HG03064 (cell line): ENCODE results near the gene GPC1.
"Not testable (repeated sequence)": the region's sequence is repeated elsewhere in the genome, so short reads cannot be mapped to it uniquely, and the experiment has no call there.

Source experiments
- ATAC-seq: cut with Tn5 transposase; IDR thresholded peaks from one replicate; pipeline ENCODE4 v1.9.1; 2021; ENCODE audit warnings: low read depth; ENCODE audit not compliant: unreplicated experiment

GPC1 gene

GRCh38 chr2:240482141-240482540 lies 46.7 kb downstream of the GPC1 start:
- no peak for ATAC-seq

- no peak for ATAC-seq
These were observed 56.0 kb downstream of the GPC1 start for GRCh38 chr2:240491483-240491882.

- no peak for ATAC-seq
These were observed 58.8 kb downstream of the GPC1 start for GRCh38 chr2:240494194-240494793.

GRCh38 chr2:240494942-240495341 lies 59.5 kb downstream of the GPC1 start:
- ATAC-seq: not testable (repeated sequence)

- ATAC-seq: not testable (repeated sequence)
These were observed 61.6 kb downstream of the GPC1 start for GRCh38 chr2:240497082-240497481.

- no peak for ATAC-seq
These were observed 62.9 kb downstream of the GPC1 start for GRCh38 chr2:240498171-240498957.

GRCh38 chr2:240498958-240499260 lies 63.4 kb downstream of the GPC1 start:
- no peak for ATAC-seq

- ATAC-seq: no peak
These were observed 64.1 kb downstream of the GPC1 start for GRCh38 chr2:240499309-240500301.

- ATAC-seq: no peak
These were observed 65.3 kb downstream of the GPC1 start for GRCh38 chr2:240500561-240501423.

GRCh38 chr2:240501531-240501991 lies 66.1 kb downstream of the GPC1 start:
- no peak for ATAC-seq

GRCh38 chr2:240502059-240502429 lies 66.6 kb downstream of the GPC1 start:
- ATAC-seq: no peak

GRCh38 chr2:240502430-240503121 lies 67.1 kb downstream of the GPC1 start:
- ATAC-seq: no peak

GRCh38 chr2:240503375-240503774 lies 67.9 kb downstream of the GPC1 start:
- ATAC-seq: no peak

- ATAC-seq: no peak
These were observed 68.4 kb downstream of the GPC1 start for GRCh38 chr2:240503848-240504247.

- ATAC-seq: no peak
These were observed 70.4 kb downstream of the GPC1 start for GRCh38 chr2:240505910-240506309.

GRCh38 chr2:240506406-240507059 lies 71.1 kb downstream of the GPC1 start:
- ATAC-seq: no peak

- no peak for ATAC-seq
These were observed 71.8 kb downstream of the GPC1 start for GRCh38 chr2:240507060-240507777.

- no peak for ATAC-seq
These were observed 72.4 kb downstream of the GPC1 start for GRCh38 chr2:240507778-240508251.
